SJCRH30 (cell line): ENCODE measurements around the gene MORC4. TPM values are rescaled to one million over a fixed set of nuclear protein-coding genes. Genes with fewer than 3 reads are reported as not detected.

Experiments
- total RNA-seq: library from RNA; depleted of rRNA; stranded (reverse); fragments of >200 nt; shearing (Covaris generic); gene quantifications from 2 replicates; pipeline ENCODE4 v1.2.3, GENCODE V29; 2014; rRNA removed

Gene MORC4
- total RNA-seq, 1 experiment from 2014 or later = 22.9 TPM

Other genes starting within 250 kb of the MORC4 start
- 0.16 and 0.20 TPM in 2 replicates for gene TBC1D8B, start 197.5 kb downstream of the MORC4 start, total RNA-seq
- 13.4 and 14.6 TPM in 2 replicates for gene RIPPLY1, start 96.9 kb downstream of the MORC4 start, total RNA-seq
- not detected in 2 replicates for gene CLDN2, start 79.8 kb downstream of the MORC4 start, total RNA-seq
- 7.9 and 10.8 TPM in 2 replicates for gene RBM41, start 118.6 kb upstream of the MORC4 start, total RNA-seq
- not detected in 2 replicates for gene NUP62CL, start 206.2 kb upstream of the MORC4 start, total RNA-seq
- not detected in 2 replicates for gene DNAAF6, start 206.4 kb upstream of the MORC4 start, total RNA-seq